HCT116 (cell line): ENCODE data around the gene COTL1.

Source experiments
- CEBPB ChIP-seq: IDR thresholded peaks from 2 replicates; pipeline ENCODE4 v1.6.1; 2012; ENCODE audit warnings: low read depth
- EGR1 ChIP-seq: IDR thresholded peaks from 2 replicates; pipeline ENCODE4 v1.6.1; 2012; ENCODE audit warnings: low read depth
- EZH2 ChIP-seq: fragments of 200-600 bp; sonication (generic); IDR thresholded peaks from 2 replicates; pipeline ENCODE4 v1.6.1; 2017; ENCODE audit warnings: antibody characterized with exemption, mixed run types
- EZH2phosphoT487 ChIP-seq: fragments of 200-600 bp; IDR thresholded peaks from 2 replicates; pipeline ENCODE4 v1.6.1; 2018; ENCODE audit warnings: antibody characterized with exemption, borderline replicate concordance
- JUND ChIP-seq: IDR thresholded peaks from 2 replicates; pipeline ENCODE4 v1.6.1; 2012
- POLR2A ChIP-seq: IDR thresholded peaks from 2 replicates; pipeline ENCODE4 v1.7.0; 2011; ENCODE audit warnings: borderline replicate concordance; ENCODE audit not compliant: insufficient read depth, insufficient read length; ENCODE audit errors: extremely low read depth
- RAD21 ChIP-seq: IDR thresholded peaks from 2 replicates; pipeline ENCODE4 v1.6.1; 2012; ENCODE audit warnings: low read depth, mild to moderate bottlenecking
- TF ChIP-seq, protein P1 (sequence below), 3 experiments: fragments of 200-600 bp in 1 of 3; sonication (generic) in 1 of 3; IDR thresholded peaks in 2 of 3; conservative IDR thresholded peaks in 1 of 3; 2 replicates each; pipeline ENCODE4 v1.5.1; 2012 to 2017; ENCODE audit warnings: low read depth in 2 of 3, low read length in 2 of 3, antibody characterized with exemption in 1 of 3, borderline replicate concordance in 1 of 3, control low read depth in 1 of 3, mild to moderate bottlenecking in 1 of 3, mixed read lengths in 1 of 3, mixed run types in 1 of 3, moderate library complexity in 1 of 3; ENCODE audit not compliant: insufficient read depth in 1 of 3
- TF ChIP-seq, protein P2 (sequence below): IDR thresholded peaks from 2 replicates; pipeline ENCODE4 v1.6.1; 2011; ENCODE audit warnings: mild to moderate bottlenecking, low read length, moderate library complexity; ENCODE audit not compliant: insufficient replicate concordance; ENCODE audit errors: extremely low read depth

GRCh38 chr16:84603140-84603816 is 14.6 kb downstream of the COTL1 start:
- no peak for TF ChIP-seq EZH2phosphoT487
- TF ChIP-seq, protein P1, sequence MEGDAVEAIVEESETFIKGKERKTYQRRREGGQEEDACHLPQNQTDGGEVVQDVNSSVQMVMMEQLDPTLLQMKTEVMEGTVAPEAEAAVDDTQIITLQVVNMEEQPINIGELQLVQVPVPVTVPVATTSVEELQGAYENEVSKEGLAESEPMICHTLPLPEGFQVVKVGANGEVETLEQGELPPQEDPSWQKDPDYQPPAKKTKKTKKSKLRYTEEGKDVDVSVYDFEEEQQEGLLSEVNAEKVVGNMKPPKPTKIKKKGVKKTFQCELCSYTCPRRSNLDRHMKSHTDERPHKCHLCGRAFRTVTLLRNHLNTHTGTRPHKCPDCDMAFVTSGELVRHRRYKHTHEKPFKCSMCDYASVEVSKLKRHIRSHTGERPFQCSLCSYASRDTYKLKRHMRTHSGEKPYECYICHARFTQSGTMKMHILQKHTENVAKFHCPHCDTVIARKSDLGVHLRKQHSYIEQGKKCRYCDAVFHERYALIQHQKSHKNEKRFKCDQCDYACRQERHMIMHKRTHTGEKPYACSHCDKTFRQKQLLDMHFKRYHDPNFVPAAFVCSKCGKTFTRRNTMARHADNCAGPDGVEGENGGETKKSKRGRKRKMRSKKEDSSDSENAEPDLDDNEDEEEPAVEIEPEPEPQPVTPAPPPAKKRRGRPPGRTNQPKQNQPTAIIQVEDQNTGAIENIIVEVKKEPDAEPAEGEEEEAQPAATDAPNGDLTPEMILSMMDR (IDR thresholded peaks at IDR 0.05 in 2 of 3, conservative IDR thresholded peaks at IDR 0.05 in 1 of 3; ENCODE audit: borderline replicate concordance in 1 of 3, insufficient read depth in 1 of 3, low read depth in 2 of 3, low read length in 2 of 3) = no peak
- TF ChIP-seq POLR2A = no peak
- no peak for TF ChIP-seq EGR1
- no peak for TF ChIP-seq EZH2
- no peak for TF ChIP-seq RAD21
- TF ChIP-seq JUND = peak; percentile 51
- TF ChIP-seq, protein P2, sequence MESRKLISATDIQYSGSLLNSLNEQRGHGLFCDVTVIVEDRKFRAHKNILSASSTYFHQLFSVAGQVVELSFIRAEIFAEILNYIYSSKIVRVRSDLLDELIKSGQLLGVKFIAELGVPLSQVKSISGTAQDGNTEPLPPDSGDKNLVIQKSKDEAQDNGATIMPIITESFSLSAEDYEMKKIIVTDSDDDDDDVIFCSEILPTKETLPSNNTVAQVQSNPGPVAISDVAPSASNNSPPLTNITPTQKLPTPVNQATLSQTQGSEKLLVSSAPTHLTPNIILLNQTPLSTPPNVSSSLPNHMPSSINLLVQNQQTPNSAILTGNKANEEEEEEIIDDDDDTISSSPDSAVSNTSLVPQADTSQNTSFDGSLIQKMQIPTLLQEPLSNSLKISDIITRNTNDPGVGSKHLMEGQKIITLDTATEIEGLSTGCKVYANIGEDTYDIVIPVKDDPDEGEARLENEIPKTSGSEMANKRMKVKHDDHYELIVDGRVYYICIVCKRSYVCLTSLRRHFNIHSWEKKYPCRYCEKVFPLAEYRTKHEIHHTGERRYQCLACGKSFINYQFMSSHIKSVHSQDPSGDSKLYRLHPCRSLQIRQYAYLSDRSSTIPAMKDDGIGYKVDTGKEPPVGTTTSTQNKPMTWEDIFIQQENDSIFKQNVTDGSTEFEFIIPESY = no peak
- TF ChIP-seq CEBPB = peak; percentile 63; the same call in 1 of the 2 replicates
